H1 (cell line): ENCODE measurements around the gene ENAH. TPM values are rescaled to one million over a fixed set of nuclear protein-coding genes. Genes with fewer than 3 reads are reported as not detected.

ENCODE experiments used
- CTCF ChIA-PET: fragments of 300-600 bp; sonication (Branson Sonifier 250); formaldehyde crosslinking; loops from one replicate; lab custom pipeline; 2021; ENCODE audit not compliant: partially characterized antibody; lab: Charles Lee
- POLR2A ChIA-PET: fragments of 300-600 bp; sonication (Branson Sonifier 250); formaldehyde crosslinking; loops from one replicate; lab custom pipeline; 2021; ENCODE audit warnings: inconsistent platforms; ENCODE audit not compliant: partially characterized antibody; lab: Charles Lee
- DNase-seq, 2 experiments: peaks; one replicate each; pipeline versions ENCODE4 v3.0.0 to v3.0.0-alpha.2; 2010 to 2022; ENCODE audit warnings: low spot score in 2 of 2, low read depth in 1 of 2, mixed read lengths in 1 of 2
- FAIRE-seq: peaks from 2 replicates; lab custom pipeline; 2011; peaks lifted over from hg19 to GRCh38; lab: Jason Lieb, UNC
- H2AFZ ChIP-seq: 2 replicates; pipeline ENCODE4 v1.8.1; 2012; ENCODE audit warnings: low read length, inconsistent platforms
- H2AK5ac ChIP-seq: 2 replicates; pipeline ENCODE4 v1.6.1; 2013; ENCODE audit warnings: low read depth, low read length
- H2BK120ac ChIP-seq: replicated peaks from 2 replicates; pipeline ENCODE3; 2013; ENCODE audit warnings: low read depth, low read length, inconsistent platforms
- H2BK12ac ChIP-seq: 2 replicates; pipeline ENCODE4 v1.6.1; 2013; ENCODE audit warnings: low read depth, low read length
- H2BK15ac ChIP-seq: 2 replicates; pipeline ENCODE4 v1.6.1; 2013; ENCODE audit warnings: low read length
- H2BK20ac ChIP-seq: 2 replicates; pipeline ENCODE4 v1.6.1; 2013; ENCODE audit warnings: low read length
- H2BK5ac ChIP-seq: 2 replicates; pipeline ENCODE4 v1.6.1; 2013; ENCODE audit warnings: low read depth, low read length
- H3K14ac ChIP-seq: 2 replicates; pipeline ENCODE4 v1.6.1; 2013; ENCODE audit warnings: inconsistent platforms; ENCODE audit not compliant: insufficient read length
- H3K18ac ChIP-seq: 2 replicates; pipeline ENCODE4 v1.6.1; 2013; ENCODE audit warnings: low read length; ENCODE audit errors: extremely low read depth
- H3K23ac ChIP-seq: 2 replicates; pipeline ENCODE4 v1.6.1; 2013; ENCODE audit warnings: inconsistent platforms; ENCODE audit not compliant: insufficient read length
- H3K23me2 ChIP-seq: 2 replicates; pipeline ENCODE4 v1.6.1; 2013; ENCODE audit warnings: low read depth, low read length
- H3K27ac ChIP-seq: 2 replicates; pipeline ENCODE4 v1.6.1; 2011; ENCODE audit warnings: low read depth, low read length, inconsistent platforms
- H3K27me3 ChIP-seq, 4 experiments: replicated peaks in 1 of 4; 1 replicate in 1 of 4; 2 replicates in 3 of 4; pipeline versions ENCODE4 v1.6.1 to v1.8.1; 2011 to 2013; ENCODE audit warnings: low read length in 3 of 4, mild to moderate bottlenecking in 3 of 4, inconsistent platforms in 2 of 4, mixed read lengths in 2 of 4, moderate library complexity in 1 of 4; ENCODE audit not compliant: control insufficient read depth in 3 of 4, insufficient read depth in 3 of 4; ENCODE audit errors: extremely low read depth in 1 of 4
- H3K36me3 ChIP-seq, 4 experiments: 2 replicates each; pipeline versions ENCODE4 v1.6.1 to v1.8.1; 2011 to 2013; ENCODE audit warnings: mild to moderate bottlenecking in 4 of 4, low read length in 3 of 4, moderate library complexity in 2 of 4, control low read depth in 1 of 4, inconsistent platforms in 1 of 4; ENCODE audit not compliant: insufficient read depth in 4 of 4, control insufficient read depth in 2 of 4
- H3K4ac ChIP-seq: replicated peaks from 2 replicates; pipeline ENCODE3; 2013; ENCODE audit warnings: low read length, low read depth, mixed read lengths, inconsistent platforms; ENCODE audit not compliant: insufficient read length
- H3K4me1 ChIP-seq, 4 experiments: replicated peaks in 1 of 4; 1 replicate in 1 of 4; 2 replicates in 3 of 4; pipeline versions ENCODE4 v1.6.1 to v1.8.1; 2011 to 2013; ENCODE audit warnings: low read length in 3 of 4, inconsistent platforms in 2 of 4, mixed read lengths in 1 of 4; ENCODE audit not compliant: insufficient read depth in 4 of 4, control insufficient read depth in 3 of 4
- H3K4me2 ChIP-seq, 2 experiments: 2 replicates each; pipeline versions ENCODE4 v1.6.1 to v1.8.1; 2011 to 2013; ENCODE audit warnings: low read depth in 2 of 2, low read length in 2 of 2, control low read depth in 1 of 2, inconsistent platforms in 1 of 2, mild to moderate bottlenecking in 1 of 2; ENCODE audit not compliant: insufficient read depth in 1 of 2
- H3K4me3 ChIP-seq, 4 experiments: fragments of 200-600, 300-600 bp in 1 of 4; sonication (generic), shearing (Covaris generic), sonication (Bioruptor Twin) in 1 of 4; 2 replicates each; pipeline versions ENCODE4 v1.5.1 to v1.8.1; 2011 to 2016; ENCODE audit warnings: low read length in 4 of 4, low read depth in 3 of 4, control low read depth in 2 of 4, inconsistent platforms in 2 of 4, mild to moderate bottlenecking in 2 of 4, mixed read lengths in 1 of 4, moderate library complexity in 1 of 4; ENCODE audit not compliant: insufficient read depth in 2 of 4; ENCODE audit errors: extremely low read depth in 1 of 4
- H3K56ac ChIP-seq: replicated peaks from 2 replicates; pipeline ENCODE3; 2013; ENCODE audit warnings: low read depth, mild to moderate bottlenecking, mixed read lengths, low read length, inconsistent platforms; ENCODE audit not compliant: insufficient read length
- H3K79me1 ChIP-seq: 2 replicates; pipeline ENCODE4 v1.6.1; 2013; ENCODE audit warnings: low read depth, low read length, control low read depth
- H3K79me2 ChIP-seq, 2 experiments: 2 replicates each; pipeline versions ENCODE4 v1.6.1 to v1.8.1; 2012 to 2013; ENCODE audit warnings: low read length in 2 of 2, mild to moderate bottlenecking in 2 of 2, inconsistent platforms in 1 of 2; ENCODE audit not compliant: insufficient read depth in 2 of 2, control insufficient read depth in 1 of 2
- H3K9ac ChIP-seq, 4 experiments: replicated peaks in 1 of 4; 1 replicate in 1 of 4; 2 replicates in 3 of 4; pipeline versions ENCODE4 v1.6.1 to v1.8.1; 2011 to 2013; ENCODE audit warnings: low read depth in 3 of 4, low read length in 3 of 4, control low read depth in 2 of 4, mild to moderate bottlenecking in 2 of 4, moderate library complexity in 2 of 4, inconsistent platforms in 1 of 4; ENCODE audit errors: extremely low read depth in 1 of 4
- H3K9me3 ChIP-seq, 2 experiments: 2 replicates each; pipeline versions ENCODE4 v1.6.1 to v1.8.1; 2012 to 2013; ENCODE audit warnings: mild to moderate bottlenecking in 2 of 2, moderate library complexity in 2 of 2, control low read depth in 1 of 2, inconsistent platforms in 1 of 2, low read depth in 1 of 2, low read length in 1 of 2, mixed read lengths in 1 of 2; ENCODE audit not compliant: insufficient read depth in 2 of 2
- H4K20me1 ChIP-seq, 2 experiments: replicated peaks in 1 of 2; 2 replicates each; pipeline versions ENCODE3 to v1.8.1; 2011 to 2013; ENCODE audit warnings: inconsistent platforms in 2 of 2, low read length in 2 of 2, mild to moderate bottlenecking in 1 of 2; ENCODE audit not compliant: insufficient read depth in 2 of 2, control insufficient read depth in 1 of 2
- H4K5ac ChIP-seq: 2 replicates; pipeline ENCODE4 v1.6.1; 2013; ENCODE audit warnings: low read length, low read depth, mixed read lengths, inconsistent platforms; ENCODE audit not compliant: insufficient read length
- H4K8ac ChIP-seq: 2 replicates; pipeline ENCODE4 v1.8.0; 2013; ENCODE audit warnings: mild to moderate bottlenecking, moderate library complexity, low read length, inconsistent platforms; ENCODE audit not compliant: insufficient read depth; ENCODE audit errors: extremely low read depth
- H4K91ac ChIP-seq: replicated peaks from 2 replicates; pipeline ENCODE3; 2013; ENCODE audit warnings: low read length, mixed read lengths, inconsistent platforms; ENCODE audit not compliant: insufficient read length
- BACH1 ChIP-seq: IDR thresholded peaks from 2 replicates; pipeline ENCODE4 v1.6.1; 2012; ENCODE audit warnings: low read length, improper control_type of control experiment
- BRCA1 ChIP-seq: IDR thresholded peaks from 2 replicates; pipeline ENCODE4 v1.6.1; 2012; ENCODE audit warnings: low read depth, low read length, improper control_type of control experiment
- CBX5 ChIP-seq: fragments of 300-800, 300-1000 bp; sonication (generic); IDR thresholded peaks from 2 replicates; pipeline ENCODE4 v1.7.1; 2016; ENCODE audit warnings: antibody characterized with exemption, low read length, low read depth
- CHD1 ChIP-seq: IDR thresholded peaks from 2 replicates; pipeline ENCODE4 v1.6.1; 2012; ENCODE audit warnings: low read depth, low read length, improper control_type of control experiment
- CHD2 ChIP-seq: IDR thresholded peaks from 2 replicates; pipeline ENCODE4 v1.6.1; 2012; ENCODE audit warnings: low read length, improper control_type of control experiment
- CTBP2 ChIP-seq: IDR thresholded peaks from 2 replicates; pipeline ENCODE4 v1.7.0; 2011; ENCODE audit warnings: borderline replicate concordance, mild to moderate bottlenecking, moderate library complexity, mixed read lengths, low read length; ENCODE audit not compliant: insufficient read depth, insufficient read length
- EP300 ChIP-seq, 2 experiments: IDR thresholded peaks; 1 replicate in 1 of 2; 2 replicates in 1 of 2; pipeline ENCODE4 v1.6.1; 2011 to 2012; ENCODE audit warnings: low read depth in 2 of 2, low read length in 2 of 2, mild to moderate bottlenecking in 2 of 2, borderline replicate concordance in 1 of 2, inconsistent platforms in 1 of 2, moderate library complexity in 1 of 2
- JUND ChIP-seq: IDR thresholded peaks from 2 replicates; pipeline ENCODE4 v1.6.1; 2011; ENCODE audit warnings: mild to moderate bottlenecking, improper control_type of control experiment, low read length
- MAX ChIP-seq: IDR thresholded peaks from 2 replicates; pipeline ENCODE4 v1.6.1; 2012; ENCODE audit warnings: inconsistent platforms
- RAD21 ChIP-seq, 2 experiments: IDR thresholded peaks in 1 of 2; conservative IDR thresholded peaks in 1 of 2; 2 replicates each; pipeline ENCODE4 v1.6.1; 2011; ENCODE audit warnings: low read depth in 2 of 2, low read length in 2 of 2, improper control_type of control experiment in 1 of 2, inconsistent platforms in 1 of 2, mild to moderate bottlenecking in 1 of 2, moderate library complexity in 1 of 2
- SP2 ChIP-seq: IDR thresholded peaks from 2 replicates; pipeline ENCODE4 v1.6.1; 2012; ENCODE audit warnings: mild to moderate bottlenecking, low read length, inconsistent platforms
- ZNF274 ChIP-seq: IDR thresholded peaks from 2 replicates; pipeline ENCODE4 v1.7.0; 2012; ENCODE audit warnings: low read length, borderline replicate concordance; ENCODE audit errors: extremely low read depth
- WGBS, 2 experiments: shearing (Covaris generic) in 1 of 2; methylation state at CpG; one replicate each; pipeline versions ENCODE4 v1.1.6 to v1.1.7; 2013 to 2015; ENCODE audit warnings: low lambda C conversion rate in 2 of 2, mixed read lengths in 2 of 2, inconsistent platforms in 1 of 2, low coverage in 1 of 2, missing lambda C conversion rate in 1 of 2; ENCODE audit not compliant: insufficient replicate concordance in 2 of 2, insufficient coverage in 1 of 2, insufficient read length in 1 of 2; ENCODE audit errors: extremely low coverage in 1 of 2, missing lambda C conversion rate in 1 of 2; 5-methylcytosine and 5-hydroxymethylcytosine counted together
- polyA plus RNA-seq, 7 experiments: library from polyadenylated mRNA; depleted of rRNA in 3 of 7; stranded (reverse) in 5 of 7; unstranded in 2 of 7; fragments of >200 nt in 5 of 7; fragments of 200-250 nt in 2 of 7; gene quantifications; 1 replicate in 5 of 7; 2 replicates in 1 of 7; 4 replicates in 1 of 7; pipeline versions ENCODE4 v1.2.1 to v1.2.3, GENCODE V29; 2011 to 2013; ENCODE audit warnings: missing spikeins in 2 of 7, mixed read lengths in 2 of 7
- total RNA-seq: library from RNA; stranded (reverse); fragmentation: NEBNext Ultra II Directional; extraction: Animal tissue kit (Norgen Biotek cat#: 25700); gene quantifications from 2 replicates; pipeline ENCODE4 v1.2.1, GENCODE V29; 2021

Gene ENAH
- total and polyA plus RNA-seq, 2 of the 8 experiments (the other 6 are each of a cell fraction or from before 2014, with no cell fraction given): 39.1 to 335 TPM

GRCh38 chr1:225580238-225581099, 72.5 kb downstream of the ENAH start:
- CTCF ChIA-PET: interaction anchor here (0.9 to 1.1 kb wide), 4 partner anchors 12 to 192 kb away, joined by 3 read pairs; no protein-coding TSS in a partner anchor
- FAIRE-seq: no peak
- TF ChIP-seq MAX: no peak
- TF ChIP-seq JUND: no peak
- no peak for TF ChIP-seq RAD21 (IDR thresholded peaks at IDR 0.05 in 1 of 2, conservative IDR thresholded peaks at IDR 0.05 in 1 of 2; ENCODE audit: low read depth in 2 of 2, low read length in 2 of 2)
- TF ChIP-seq ZNF274: no peak
- no peak for TF ChIP-seq BRCA1
- no peak for TF ChIP-seq BACH1
- no peak for TF ChIP-seq CHD2
- TF ChIP-seq EP300 (IDR thresholded peaks at IDR 0.05; ENCODE audit: borderline replicate concordance in 1 of 2, low read depth in 2 of 2, low read length in 2 of 2): no peak
- TF ChIP-seq CHD1: no peak
- no peak for TF ChIP-seq CTBP2
- no peak for TF ChIP-seq CBX5
- TF ChIP-seq SP2: no peak

More at GRCh38 chr1:225580238-225581099, 72.5 kb downstream of the ENAH start:
- WGBS, 2 experiments: 77% methylated on average over 17 of the region's 17 CpGs; no CpG with 5 or more reads in 1 of the 2 experiments
- no peak overlapping the region for H4K8ac ChIP-seq
- no peak overlapping the region; a peak in 1 of 7 replicates for H3K9ac ChIP-seq
- peaks cover 4 to 18% (median 12%) of the 10 kb centered on the region in 4 experiments; a peak in 5 of 7 replicates for H3K4me1 ChIP-seq
- H3K79me1 ChIP-seq: peaks cover 15% of the 10 kb centered on the region
- H3K18ac ChIP-seq: no peak overlapping the region
- H2AK5ac ChIP-seq: no peak overlapping the region
- no peak overlapping the region for H2BK20ac ChIP-seq
- H3K27me3 ChIP-seq: no peaks in the 10 kb centered on the region
- no peak overlapping the region for H3K4me3 ChIP-seq
- no peak overlapping the region for H3K56ac ChIP-seq
- H3K4ac ChIP-seq: no peak overlapping the region
- H4K91ac ChIP-seq: no peak overlapping the region
- H3K79me2 ChIP-seq: peaks cover 14 to 100% of the 10 kb centered on the region in 2 experiments
- H3K23me2 ChIP-seq: no peaks in the 10 kb centered on the region
- no peak overlapping the region for H3K27ac ChIP-seq
- H4K20me1 ChIP-seq: peaks cover 19 to 28% of the 10 kb centered on the region in 2 experiments
- no peak overlapping the region for H2BK5ac ChIP-seq
- no peak overlapping the region for H3K4me2 ChIP-seq
- H3K36me3 ChIP-seq: no peaks in the 10 kb centered on the region
- no peaks in the 10 kb centered on the region for H3K9me3 ChIP-seq
- H2AFZ ChIP-seq: no peak overlapping the region
- H3K14ac ChIP-seq: no peak overlapping the region
- no peak overlapping the region for H2BK12ac ChIP-seq
- DNase-seq: no peak
- H2BK120ac ChIP-seq: no peak overlapping the region
- POLR2A ChIA-PET: interaction anchor here (0.8 kb wide), 1 partner anchor 73 kb away, joined by 3 read pairs; no protein-coding TSS in a partner anchor
- no peak overlapping the region for H3K23ac ChIP-seq
- H2BK15ac ChIP-seq: no peak overlapping the region
- no peak overlapping the region for H4K5ac ChIP-seq
